H9 (cell line): ENCODE measurements around the gene CDK15. TPM values are rescaled to one million over a fixed set of nuclear protein-coding genes. Genes with fewer than 3 reads are reported as not detected.

Experiments
- DNase-seq: peaks from one replicate; pipeline ENCODE4 v3.0.0-alpha.2; 2017
- H2AFZ ChIP-seq: one replicate; pipeline ENCODE4 v1.6.1; 2013; ENCODE audit warnings: mild to moderate bottlenecking, low read length, control low read depth, moderate library complexity
- H2AK5ac ChIP-seq: 2 replicates; pipeline ENCODE4 v1.6.1; 2013; ENCODE audit warnings: low read length, control low read depth, mixed read lengths; ENCODE audit not compliant: insufficient read length
- H2BK120ac ChIP-seq: one replicate; pipeline ENCODE4 v1.6.1; 2013; ENCODE audit warnings: low read depth, mild to moderate bottlenecking, low read length, control low read depth, inconsistent platforms; ENCODE audit not compliant: poor library complexity, severe bottlenecking
- H2BK12ac ChIP-seq: 2 replicates; pipeline ENCODE4 v1.6.1; 2013; ENCODE audit warnings: low read length, control low read depth, mixed read lengths, low read depth; ENCODE audit not compliant: insufficient read length
- H2BK15ac ChIP-seq: 2 replicates; pipeline ENCODE4 v1.6.1; 2013; ENCODE audit warnings: low read depth, low read length, control low read depth
- H2BK20ac ChIP-seq: one replicate; pipeline ENCODE4 v1.6.1; 2013; ENCODE audit warnings: low read depth, mild to moderate bottlenecking, low read length, control low read depth, inconsistent platforms; ENCODE audit not compliant: poor library complexity, severe bottlenecking
- H2BK5ac ChIP-seq: 2 replicates; pipeline ENCODE4 v1.6.1; 2013; ENCODE audit warnings: low read length, control low read depth, mixed read lengths; ENCODE audit not compliant: insufficient read length
- H3K14ac ChIP-seq: 2 replicates; pipeline ENCODE4 v1.6.1; 2013; ENCODE audit warnings: low read length, control low read depth; ENCODE audit not compliant: insufficient read depth
- H3K18ac ChIP-seq: 2 replicates; pipeline ENCODE4 v1.6.1; 2013; ENCODE audit warnings: low read depth, mild to moderate bottlenecking, mixed read lengths, low read length, control low read depth; ENCODE audit not compliant: insufficient read length
- H3K23ac ChIP-seq: 2 replicates; pipeline ENCODE4 v1.6.1; 2013; ENCODE audit warnings: low read length, control low read depth, mixed read lengths, low read depth; ENCODE audit not compliant: insufficient read length
- H3K23me2 ChIP-seq: 2 replicates; pipeline ENCODE4 v1.6.1; 2013; ENCODE audit warnings: low read depth, mild to moderate bottlenecking, mixed read lengths, low read length, control low read depth; ENCODE audit not compliant: insufficient read length, poor library complexity, severe bottlenecking
- H3K27ac ChIP-seq: 2 replicates; pipeline ENCODE4 v1.5.1; 2013; ENCODE audit warnings: low read length, control low read depth, mixed read lengths, low read depth; ENCODE audit not compliant: insufficient read length
- H3K27me3 ChIP-seq: 2 replicates; pipeline ENCODE4 v1.6.1; 2013; ENCODE audit warnings: low read length, control low read depth, inconsistent platforms; ENCODE audit not compliant: insufficient read depth
- H3K4ac ChIP-seq: 2 replicates; pipeline ENCODE4 v1.6.1; 2013; ENCODE audit warnings: low read depth, mild to moderate bottlenecking, control low read depth, inconsistent platforms, low read length, moderate library complexity
- H3K4me1 ChIP-seq: 2 replicates; pipeline ENCODE4 v1.6.1; 2013; ENCODE audit warnings: low read length, control low read depth, inconsistent platforms; ENCODE audit not compliant: insufficient read depth
- H3K4me2 ChIP-seq: 2 replicates; pipeline ENCODE4 v1.6.1; 2013; ENCODE audit warnings: low read length, control low read depth, mixed read lengths; ENCODE audit not compliant: insufficient read length, insufficient read depth
- H3K56ac ChIP-seq: 2 replicates; pipeline ENCODE4 v1.6.1; 2013; ENCODE audit warnings: low read depth, mild to moderate bottlenecking, mixed read lengths, low read length, control low read depth; ENCODE audit not compliant: insufficient read length
- H3K79me1 ChIP-seq: 2 replicates; pipeline ENCODE4 v1.6.1; 2013; ENCODE audit warnings: low read depth, mild to moderate bottlenecking, moderate library complexity, low read length, control low read depth, inconsistent platforms; ENCODE audit not compliant: insufficient read depth, poor library complexity, severe bottlenecking
- H3K79me2 ChIP-seq: 2 replicates; pipeline ENCODE4 v1.6.1; 2013; ENCODE audit warnings: low read length, control low read depth, inconsistent platforms; ENCODE audit not compliant: insufficient read depth
- H3K9ac ChIP-seq: 2 replicates; pipeline ENCODE4 v1.6.1; 2013; ENCODE audit warnings: low read length, control low read depth, mixed read lengths; ENCODE audit not compliant: insufficient read length; ENCODE audit errors: extremely low read depth
- H3K9me3 ChIP-seq: one replicate; pipeline ENCODE4 v1.6.1; 2013; ENCODE audit warnings: low read depth, low read length, inconsistent platforms; ENCODE audit not compliant: control insufficient read depth
- H3T11ph ChIP-seq: one replicate; pipeline ENCODE4 v1.6.1; 2013; ENCODE audit warnings: mild to moderate bottlenecking, low read length, control low read depth, inconsistent platforms
- H4K20me1 ChIP-seq: one replicate; pipeline ENCODE4 v1.6.1; 2013; ENCODE audit not compliant: control insufficient read depth, insufficient read length, insufficient read depth
- H4K5ac ChIP-seq: 2 replicates; pipeline ENCODE4 v1.6.1; 2013; ENCODE audit warnings: low read depth, mild to moderate bottlenecking, mixed read lengths, low read length, control low read depth; ENCODE audit not compliant: insufficient read length
- H4K8ac ChIP-seq: replicated peaks from 2 replicates; pipeline ENCODE4 v1.6.1; 2013; ENCODE audit warnings: low read length, control low read depth, mixed read lengths, low read depth; ENCODE audit not compliant: insufficient read length
- H4K91ac ChIP-seq: 2 replicates; pipeline ENCODE4 v1.6.1; 2013; ENCODE audit warnings: low read depth, mild to moderate bottlenecking, moderate library complexity, mixed read lengths, low read length, control low read depth; ENCODE audit not compliant: insufficient read length
- H3K27ac Mint-ChIP-seq, 3 experiments: 2 replicates in 2 of 3; 3 replicates in 1 of 3; pipeline ENCODE4 v1.8.0; 2020 to 2021; ENCODE audit warnings: mixed read lengths in 3 of 3, mild to moderate bottlenecking in 1 of 3, moderate library complexity in 1 of 3
- H3K27me3 Mint-ChIP-seq: 2 replicates; pipeline ENCODE4 v1.8.0; 2021; ENCODE audit warnings: low read depth, mild to moderate bottlenecking, moderate library complexity, mixed read lengths
- H3K36me3 Mint-ChIP-seq, 3 experiments: 2 replicates in 2 of 3; 3 replicates in 1 of 3; pipeline ENCODE4 v1.8.0; 2020 to 2021; ENCODE audit warnings: low read depth in 3 of 3, mixed read lengths in 3 of 3; ENCODE audit not compliant: insufficient read depth in 1 of 3
- H3K4me1 Mint-ChIP-seq, 2 experiments: 2 replicates each; pipeline ENCODE4 v1.8.0; 2020; ENCODE audit warnings: mixed read lengths in 2 of 2
- H3K4me3 Mint-ChIP-seq, 2 experiments: 2 replicates in 1 of 2; 3 replicates in 1 of 2; pipeline ENCODE4 v1.8.0; 2020 to 2021; ENCODE audit warnings: mild to moderate bottlenecking in 2 of 2, mixed read lengths in 2 of 2, moderate library complexity in 1 of 2
- H3K9me3 Mint-ChIP-seq, 2 experiments: 2 replicates in 1 of 2; 3 replicates in 1 of 2; pipeline ENCODE4 v1.8.0; 2020; ENCODE audit warnings: mild to moderate bottlenecking in 2 of 2, mixed read lengths in 2 of 2, moderate library complexity in 1 of 2
- CTCF ChIP-seq: fragments of 200-600 bp; sonication (generic); conservative IDR thresholded peaks from 3 replicates; pipeline ENCODE4 v1.8.0; 2021; ENCODE audit warnings: antibody characterized with exemption, mild to moderate bottlenecking
- WGBS: extraction: QIAGEN DNeasy Blood & Tissue Kit; methylation state at CpG from one replicate; pipeline ENCODE4 v1.1.7; 2013; ENCODE audit warnings: missing lambda C conversion rate, low lambda C conversion rate, mixed read lengths; ENCODE audit not compliant: insufficient read length; ENCODE audit errors: extremely low coverage; 5-methylcytosine and 5-hydroxymethylcytosine counted together
- total RNA-seq: library from RNA; stranded (reverse); gene quantifications from 2 replicates; pipeline ENCODE4 v1.2.1, GENCODE V29; 2021

CDK15 gene
- total RNA-seq, 1 experiment from 2014 or later = not detected

- WGBS = no CpG with 5 or more reads among the region's 4 CpGs
- Histone ChIP-seq H3K14ac (no peak overlapping the region), H2AK5ac (no peak overlapping the region), H4K5ac (no peak overlapping the region), H3K56ac (no peak overlapping the region), H3K27ac (no peak overlapping the region), H3K79me2 (no peaks in the 10 kb centered on the region), H3T11ph (no peak overlapping the region), H3K27me3 (no peaks in the 10 kb centered on the region), H2BK12ac (no peak overlapping the region), H3K9me3 (no peaks in the 10 kb centered on the region), H3K79me1 (no peaks in the 10 kb centered on the region), H4K20me1 (no peaks in the 10 kb centered on the region), H2BK5ac (no peak overlapping the region), H4K8ac (no peak overlapping the region), H3K4me1 (peaks cover 3% of the 10 kb centered on the region; the same call in 1 of the 2 replicates), H3K4me2 (no peak overlapping the region), H4K91ac (no peak overlapping the region), H3K9ac (no peak overlapping the region), H3K18ac (no peak overlapping the region), H2BK120ac (no peak overlapping the region), H2BK15ac (no peak overlapping the region), H2BK20ac (no peak overlapping the region), H3K23me2 (no peaks in the 10 kb centered on the region), H2AFZ (no peak overlapping the region), H3K23ac (no peak overlapping the region), H3K4ac (no peak overlapping the region)
- Mint-ChIP-seq H3K27ac (no peak overlapping the region), H3K4me3 (no peak overlapping the region), H3K9me3 (no peaks in the 10 kb centered on the region), H3K27me3 (no peaks in the 10 kb centered on the region), H3K36me3 (no peaks in the 10 kb centered on the region), H3K4me1 (peaks cover 30 to 45% of the 10 kb centered on the region in 2 experiments)
- no peak for DNase-seq
- no peak for TF ChIP-seq CTCF
Measured at GRCh38 chr2:201913201-201913600, 106.9 kb downstream of the CDK15 start.
